HG02943 (cell line): Measurements from ENCODE around the gene HOXC12.

Experiments
- ATAC-seq: cut with Tn5 transposase; IDR thresholded peaks from one replicate; pipeline ENCODE4 v1.9.1; 2021; ENCODE audit warnings: mild to moderate bottlenecking, low read depth, moderate library complexity; ENCODE audit not compliant: unreplicated experiment

HOXC12 gene

DNA sequence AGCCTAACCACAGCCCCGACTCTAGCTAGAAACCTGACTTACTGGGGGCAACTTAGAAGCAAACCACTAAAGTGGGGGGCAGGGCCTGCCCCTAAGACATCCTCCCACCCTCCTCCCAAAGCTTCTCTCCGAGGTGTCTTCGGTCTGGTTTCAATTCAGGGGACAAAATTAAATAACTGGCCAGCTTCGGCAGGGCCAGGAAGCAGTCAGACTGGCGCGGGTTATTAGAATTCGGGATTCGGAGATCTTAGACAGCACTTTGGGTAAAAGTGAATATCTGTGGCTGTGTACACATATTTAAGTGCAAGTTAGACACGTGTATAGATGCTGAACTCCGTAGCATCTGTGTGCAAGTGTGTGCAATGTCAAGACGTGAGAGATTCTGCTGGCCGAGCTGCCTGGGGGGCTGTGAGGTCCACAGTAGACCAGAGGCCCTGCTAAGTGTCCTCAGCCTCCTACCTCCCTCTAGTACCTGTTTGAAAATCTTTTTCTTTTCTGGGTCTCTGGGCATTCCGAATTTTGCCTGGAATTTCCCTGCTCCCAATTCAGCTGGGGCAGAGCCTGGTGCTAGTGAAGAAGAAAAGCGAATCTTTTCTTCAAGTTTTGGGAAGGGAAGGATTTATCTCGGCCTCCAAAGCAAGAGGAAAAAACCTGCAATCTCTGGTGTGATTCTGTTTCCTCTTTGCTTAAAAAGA is 26.2 kb downstream of the HOXC12 start:
- no peak for ATAC-seq

DNA sequence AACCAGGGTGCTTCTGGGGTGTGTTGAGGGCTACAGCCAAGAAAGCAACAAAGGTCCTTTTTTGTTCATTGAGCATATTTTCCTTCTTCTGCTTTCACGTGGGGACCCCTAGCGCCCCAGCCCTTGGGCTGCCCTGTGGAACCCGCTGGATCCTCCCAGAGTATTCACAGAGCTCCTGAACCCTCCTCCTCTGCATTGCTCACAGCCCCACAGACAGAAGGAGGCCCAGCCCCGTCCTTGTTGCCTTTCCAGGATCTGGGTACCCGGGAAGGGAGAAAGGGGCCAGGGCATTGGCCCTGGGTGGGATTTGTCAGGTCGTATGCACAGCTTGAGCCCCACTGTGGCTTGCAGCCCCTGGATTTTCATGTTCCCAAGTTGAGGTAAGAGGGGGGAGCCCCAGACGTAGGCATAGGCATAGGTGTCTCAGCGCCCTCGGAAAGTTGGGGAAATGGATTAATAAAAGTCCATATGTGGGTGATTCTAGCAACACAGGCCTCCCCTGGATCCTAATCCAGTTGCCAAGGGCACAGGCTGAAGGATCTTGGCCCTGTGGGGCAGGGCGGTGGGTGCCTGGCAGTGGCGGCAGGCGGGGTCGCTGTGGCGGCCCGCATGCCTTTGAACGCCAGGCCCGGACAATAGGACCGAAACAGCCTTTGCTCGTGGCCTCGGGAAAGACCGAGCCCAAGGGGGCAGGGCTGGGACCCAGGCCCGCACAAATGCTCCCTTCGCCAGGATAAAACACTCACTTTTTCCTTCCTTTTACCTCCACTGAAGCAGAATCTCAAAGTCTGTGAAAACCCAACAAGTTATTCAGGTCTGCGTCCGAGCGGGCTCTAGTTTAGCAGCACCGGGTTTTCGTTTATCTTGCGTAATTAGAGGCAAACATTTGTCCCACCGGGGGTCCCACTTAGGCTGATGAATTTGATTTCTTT is 27.2 kb downstream of the HOXC12 start:
- no peak for ATAC-seq

DNA sequence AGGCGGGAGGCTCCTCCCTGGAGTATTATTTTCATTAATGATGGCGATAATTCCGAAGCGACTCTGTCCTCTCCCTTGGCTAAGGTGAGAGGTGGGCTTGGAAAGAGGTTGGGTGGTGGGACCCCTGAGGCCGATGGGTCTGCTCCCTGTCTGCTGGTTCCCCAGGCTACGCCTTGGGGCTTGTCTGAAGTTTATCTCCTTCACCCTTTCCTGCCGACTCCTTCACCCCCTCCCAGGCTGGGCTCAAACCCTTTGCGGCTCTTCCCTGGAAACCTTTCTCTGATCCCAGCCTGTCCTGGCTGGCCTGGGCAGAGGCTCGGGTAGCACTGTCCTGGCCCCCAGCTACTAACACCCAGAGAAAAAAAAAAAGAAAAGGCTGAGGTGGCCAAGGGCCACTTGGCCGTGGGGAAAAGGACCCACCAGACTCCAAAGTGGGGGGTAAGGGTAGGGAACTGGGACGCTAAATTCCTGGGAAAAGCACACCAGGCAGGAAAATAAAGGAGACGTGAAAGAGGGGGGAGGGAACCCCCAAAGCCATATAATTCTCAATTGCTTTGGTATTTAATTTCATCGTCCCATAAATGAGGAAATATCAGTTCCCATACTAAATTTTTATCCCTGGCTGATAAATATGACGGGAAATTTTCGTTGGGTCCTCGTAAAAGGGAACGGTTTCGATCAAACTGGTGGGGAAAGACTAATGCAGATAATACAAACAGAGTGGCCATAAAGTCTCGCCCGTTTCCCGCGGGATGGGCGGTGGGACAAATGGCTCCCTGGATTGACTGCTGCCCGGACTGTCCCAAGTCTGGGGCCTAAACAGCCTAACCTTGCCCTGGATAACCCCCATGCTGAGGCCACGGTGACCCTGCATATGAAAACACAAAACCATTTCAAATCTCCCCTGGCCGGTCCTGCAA is 28.2 kb downstream of the HOXC12 start:
- ATAC-seq, result no peak

DNA sequence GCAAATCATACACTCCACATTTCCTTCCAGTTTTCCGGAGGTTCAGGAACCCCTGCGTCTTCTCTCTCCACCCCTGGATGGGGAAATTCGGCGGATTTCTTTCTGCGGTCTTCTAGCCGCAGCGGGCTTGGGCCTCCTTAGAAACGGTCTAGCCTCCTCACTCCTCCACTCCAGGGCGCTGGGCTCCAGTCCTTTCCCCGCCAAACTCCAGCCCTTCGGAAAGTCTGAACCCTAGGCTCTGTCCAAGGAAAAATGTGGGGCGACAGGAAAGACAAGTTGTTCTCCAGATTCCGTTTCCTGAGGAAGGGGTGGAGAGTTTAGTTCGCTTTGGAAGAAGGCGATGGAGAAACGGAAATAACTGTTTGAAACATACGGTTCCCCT is 28.9 kb downstream of the HOXC12 start:
- ATAC-seq, result no peak

DNA sequence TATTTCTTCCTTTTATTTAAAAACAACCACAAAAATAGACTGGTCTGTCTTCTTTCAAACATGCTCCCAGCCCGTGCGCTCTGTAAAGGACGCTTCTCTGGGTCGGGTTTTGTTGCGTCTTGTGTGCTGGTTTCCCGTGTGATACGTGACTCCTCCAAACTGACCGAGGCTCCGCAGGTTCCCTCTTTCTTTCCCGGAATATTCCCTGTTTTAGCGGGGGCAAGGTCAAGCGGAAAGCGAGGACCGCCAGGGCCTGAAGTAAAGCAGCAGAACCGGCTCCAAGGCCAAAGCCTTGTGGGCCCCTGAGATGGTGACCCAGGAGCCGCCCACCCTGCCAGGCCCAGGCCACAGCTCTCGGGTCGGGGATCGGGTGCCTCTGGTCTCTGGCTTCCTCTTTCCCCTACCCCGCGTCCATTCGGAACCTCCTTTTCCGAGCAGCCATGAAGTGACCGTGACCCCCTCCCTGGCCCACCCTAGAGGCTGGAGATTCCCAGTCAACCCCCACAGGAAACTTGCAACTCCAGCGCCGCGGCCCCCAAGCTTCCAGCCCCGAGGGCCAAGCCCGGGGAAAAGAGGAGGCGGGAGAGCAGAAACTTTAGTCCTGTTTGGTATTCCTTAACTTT is 29.4 kb downstream of the HOXC12 start:
- ATAC-seq, result no peak

DNA sequence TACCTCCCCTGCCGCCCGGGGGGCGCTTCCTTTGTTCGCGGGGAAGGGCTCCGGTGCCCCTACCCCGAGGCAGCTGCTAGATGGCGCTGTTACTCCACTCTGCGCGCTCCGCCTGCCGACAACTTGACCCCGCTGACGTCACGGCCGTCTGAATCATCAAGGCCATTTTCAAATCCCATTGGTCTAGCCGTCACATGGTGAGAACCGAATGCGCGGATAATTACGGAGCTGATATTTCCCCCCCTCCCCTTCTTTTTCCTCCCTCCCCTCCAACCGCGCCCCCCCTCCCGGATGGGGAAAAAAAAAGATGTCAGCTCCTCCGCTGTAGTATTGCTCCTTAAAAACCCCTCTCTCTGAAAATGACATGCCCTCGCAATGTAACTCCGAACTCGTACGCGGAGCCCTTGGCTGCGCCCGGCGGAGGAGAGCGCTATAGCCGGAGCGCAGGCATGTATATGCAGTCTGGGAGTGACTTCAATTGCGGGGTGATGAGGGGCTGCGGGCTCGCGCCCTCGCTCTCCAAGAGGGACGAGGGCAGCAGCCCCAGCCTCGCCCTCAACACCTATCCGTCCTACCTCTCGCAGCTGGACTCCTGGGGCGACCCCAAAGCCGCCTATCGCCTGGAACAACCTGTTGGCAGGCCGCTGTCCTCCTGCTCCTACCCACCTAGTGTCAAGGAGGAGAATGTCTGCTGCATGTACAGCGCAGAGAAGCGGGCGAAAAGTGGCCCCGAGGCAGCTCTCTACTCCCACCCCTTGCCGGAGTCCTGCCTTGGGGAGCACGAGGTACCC is 30.4 kb downstream of the HOXC12 start, which contains the start of gene HOXC10:
Gene HOXC10, plus strand, starts transcription at position 246 of the 791 bp plus-strand sequence. Its CDS starts 114 bp downstream, at position 360.
- ATAC-seq, result no peak

DNA sequence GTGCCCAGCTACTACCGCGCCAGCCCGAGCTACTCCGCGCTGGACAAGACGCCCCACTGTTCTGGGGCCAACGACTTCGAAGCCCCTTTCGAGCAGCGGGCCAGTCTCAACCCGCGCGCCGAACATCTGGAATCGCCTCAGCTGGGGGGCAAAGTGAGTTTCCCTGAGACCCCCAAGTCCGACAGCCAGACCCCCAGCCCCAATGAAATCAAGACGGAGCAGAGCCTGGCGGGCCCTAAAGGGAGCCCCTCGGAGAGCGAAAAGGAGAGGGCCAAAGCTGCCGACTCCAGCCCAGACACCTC is 30.9 kb downstream of the HOXC12 start:
- no peak for ATAC-seq

DNA sequence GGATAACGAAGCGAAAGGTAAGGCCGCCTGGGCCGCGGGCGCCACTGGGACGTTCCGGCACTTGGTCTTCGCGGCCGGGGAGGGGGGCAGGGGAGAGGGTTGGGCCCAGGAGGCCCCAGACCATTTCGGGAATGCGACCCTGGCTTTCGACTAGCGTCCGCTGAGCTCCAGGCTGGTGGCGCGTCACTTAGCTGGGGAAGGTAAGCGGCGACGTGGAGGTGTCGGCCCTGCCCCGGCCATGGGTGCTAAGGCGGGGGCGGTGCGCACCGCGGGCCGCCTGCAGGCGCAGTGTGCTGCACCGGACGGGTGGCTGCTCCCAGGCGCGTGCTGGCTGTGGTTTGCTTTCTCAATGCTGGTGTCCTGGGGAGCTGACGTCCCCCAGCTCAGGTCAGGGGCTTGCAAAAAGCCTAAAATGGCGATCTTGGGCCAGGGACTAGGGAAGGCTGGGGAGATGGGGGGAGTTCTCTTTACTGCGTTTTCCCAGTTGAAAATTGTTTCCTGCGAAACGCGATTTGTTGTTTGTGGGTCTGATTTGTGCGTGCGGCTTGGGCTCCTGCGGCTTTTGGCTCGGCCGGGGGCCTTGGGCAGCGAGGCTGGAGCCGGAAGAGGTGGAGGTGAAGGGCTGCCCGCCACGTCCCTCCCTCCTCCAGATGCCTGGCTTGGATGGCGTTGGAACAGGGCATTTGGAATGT is 31.4 kb downstream of the HOXC12 start:
- no peak for ATAC-seq

DNA sequence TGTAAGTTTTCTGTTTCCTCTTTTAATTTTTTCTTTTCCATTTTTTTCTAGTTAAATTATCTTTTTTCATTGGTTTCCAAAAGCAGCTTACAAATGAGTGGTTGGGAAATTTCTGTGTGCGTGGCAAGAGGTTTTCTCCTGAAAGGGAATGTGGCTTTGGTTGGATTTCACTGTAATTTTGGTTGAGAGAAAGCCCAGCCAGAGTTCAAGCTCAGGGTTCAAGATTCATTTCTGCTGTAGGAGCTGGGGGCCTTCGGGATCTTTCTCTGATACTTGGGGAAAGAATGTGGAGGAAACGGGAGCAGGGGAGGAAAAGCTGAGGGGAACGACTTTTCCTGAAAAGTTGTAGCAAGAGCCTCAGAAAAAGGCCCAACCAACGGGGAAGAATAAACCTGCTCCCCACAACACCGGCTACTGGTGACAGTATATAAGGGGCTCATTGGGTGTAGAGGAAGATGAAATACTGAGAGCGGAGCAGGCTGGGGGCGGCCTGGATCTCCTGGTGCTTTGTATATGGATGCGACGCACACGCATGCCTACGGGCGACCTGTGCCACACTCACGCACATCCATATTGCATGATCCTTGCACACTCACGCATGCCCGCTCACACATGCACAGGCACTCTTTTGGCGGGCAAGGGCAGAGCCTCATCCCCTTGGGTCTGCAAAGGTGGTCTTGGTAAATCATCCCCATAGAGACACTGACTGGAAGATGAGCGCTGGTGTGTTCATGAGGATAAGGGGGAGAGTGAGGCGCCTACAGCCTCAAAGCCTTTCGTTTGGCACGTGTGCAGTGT is 32.2 kb downstream of the HOXC12 start:
- ATAC-seq, result no peak

DNA sequence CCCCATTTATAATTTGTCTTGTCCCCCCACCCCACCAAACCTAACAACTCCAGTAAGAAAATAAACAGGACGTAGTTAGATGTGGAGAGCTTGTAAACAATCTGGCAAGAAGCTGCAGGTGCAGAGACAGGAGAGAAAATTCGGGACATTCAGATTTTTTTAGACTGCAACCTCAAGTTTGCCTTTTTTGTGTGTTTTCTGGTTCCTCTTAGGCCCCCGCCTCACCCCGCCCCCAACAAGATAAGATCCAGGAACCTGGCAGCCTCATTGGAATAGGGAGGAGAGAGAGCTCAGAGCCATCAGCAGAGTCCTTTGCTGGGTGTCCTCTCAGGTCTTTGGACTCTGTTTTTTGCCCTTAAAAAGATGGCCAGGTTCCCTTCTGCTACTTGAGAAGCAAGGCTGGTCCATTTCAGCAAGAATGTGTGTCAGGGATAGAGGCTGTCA is 33.1 kb downstream of the HOXC12 start:
- ATAC-seq, result no peak

DNA sequence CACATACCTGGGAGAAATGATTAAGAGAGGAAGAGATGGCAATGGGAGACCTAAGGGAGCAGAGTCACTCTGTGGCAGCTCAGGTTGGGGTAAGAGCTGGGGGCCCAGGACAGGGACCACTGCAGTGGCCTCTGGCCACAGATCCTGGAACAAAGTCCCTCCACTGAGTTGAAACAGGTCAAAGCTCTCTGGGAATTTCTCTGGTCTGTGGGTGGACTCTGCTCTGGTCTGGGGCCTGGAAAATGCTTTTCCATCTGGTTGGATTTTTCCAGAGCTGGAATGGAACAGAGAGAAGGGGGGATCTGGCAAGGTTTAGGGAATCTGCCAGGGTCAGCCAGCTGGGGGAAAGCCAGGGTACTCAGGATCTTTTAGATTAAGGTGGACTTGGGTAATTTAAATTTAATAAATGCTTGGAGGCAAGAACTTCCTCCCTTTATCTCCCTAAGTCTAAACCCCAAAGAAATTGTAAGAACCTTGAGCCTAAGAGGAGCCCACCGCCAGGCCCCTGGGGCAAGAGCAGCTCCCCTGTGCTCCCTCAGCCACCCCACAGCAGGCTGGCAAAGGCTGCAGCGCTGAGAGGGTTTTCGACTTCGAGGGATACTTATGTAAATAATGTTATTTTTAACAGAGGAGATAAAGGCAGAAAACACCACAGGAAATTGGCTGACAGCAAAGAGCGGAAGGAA is 34.0 kb downstream of the HOXC12 start:
- ATAC-seq, result no peak

DNA sequence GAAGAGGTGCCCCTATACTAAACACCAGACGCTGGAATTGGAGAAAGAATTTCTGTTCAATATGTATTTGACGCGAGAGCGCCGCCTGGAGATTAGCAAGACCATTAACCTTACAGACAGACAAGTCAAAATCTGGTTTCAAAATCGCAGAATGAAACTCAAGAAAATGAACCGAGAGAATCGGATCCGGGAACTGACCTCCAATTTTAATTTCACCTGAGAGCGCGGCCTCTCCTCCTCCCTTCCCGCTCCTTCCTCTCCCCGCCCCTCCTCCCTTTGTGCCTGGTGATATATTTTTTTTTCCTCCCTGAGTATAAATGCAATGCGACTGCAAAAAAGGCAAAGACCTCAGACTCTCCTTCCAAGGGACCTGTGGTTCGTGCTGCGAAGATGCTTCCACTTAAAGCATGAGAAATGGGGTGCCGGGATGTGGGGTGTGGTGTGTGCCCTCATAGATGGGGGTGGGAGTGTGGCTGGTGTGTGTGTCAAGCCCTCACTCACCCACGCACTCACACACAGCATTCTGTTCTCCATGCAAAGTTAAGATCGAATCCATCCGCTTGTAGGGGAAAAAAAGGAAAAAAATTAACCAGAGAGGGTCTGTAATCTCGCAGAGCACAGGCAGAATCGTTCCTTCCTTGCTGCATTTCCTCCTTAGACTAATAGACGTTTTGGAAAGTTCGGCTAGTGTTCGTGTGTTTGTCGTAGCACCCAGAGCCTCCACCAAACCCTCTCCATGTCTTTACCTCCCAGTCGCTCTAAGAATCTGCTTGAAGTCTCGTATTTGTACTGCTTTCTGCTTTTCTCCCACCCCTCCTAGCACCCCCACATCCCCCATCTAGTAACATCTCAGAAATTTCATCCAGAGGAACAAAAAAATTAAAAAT is 34.8 kb downstream of the HOXC12 start:
- ATAC-seq, result no peak

DNA sequence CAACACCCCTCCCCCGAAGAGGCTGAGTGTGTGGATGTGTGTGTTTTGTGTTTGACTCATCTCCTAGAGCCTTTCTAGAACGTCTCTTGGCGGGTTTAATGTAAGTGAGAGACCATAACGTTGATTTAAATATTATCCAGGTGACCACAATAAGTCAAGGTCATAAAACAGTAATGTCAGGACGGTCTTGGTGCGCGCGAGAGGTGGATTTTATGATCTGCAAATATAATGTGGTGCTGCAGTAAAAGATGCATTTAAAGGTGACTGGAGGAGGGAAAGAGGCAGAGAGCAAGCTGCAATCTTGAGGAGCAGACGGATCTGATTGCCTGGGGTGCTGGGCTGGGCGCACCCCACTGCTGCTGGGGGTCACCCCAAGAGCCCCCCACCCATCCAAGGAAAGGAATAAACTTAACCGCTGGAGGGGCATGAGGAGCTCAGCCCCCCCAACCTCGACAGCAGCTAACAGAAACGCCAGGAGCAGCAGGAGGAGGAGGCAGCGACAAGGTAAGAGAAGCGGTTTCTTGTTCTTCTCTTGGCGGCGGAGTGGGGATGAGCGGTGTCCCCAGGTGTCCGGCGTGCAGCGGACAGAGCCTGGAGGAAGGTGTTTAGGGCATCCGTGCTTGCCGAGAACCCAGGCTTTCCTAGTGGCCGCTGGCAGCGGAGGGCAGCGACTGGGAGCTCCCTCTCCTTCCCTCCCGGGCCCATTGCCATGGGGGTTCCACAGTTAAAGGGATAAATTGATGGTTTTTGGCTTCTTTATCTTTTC is 35.8 kb downstream of the HOXC12 start:
- no peak for ATAC-seq

DNA sequence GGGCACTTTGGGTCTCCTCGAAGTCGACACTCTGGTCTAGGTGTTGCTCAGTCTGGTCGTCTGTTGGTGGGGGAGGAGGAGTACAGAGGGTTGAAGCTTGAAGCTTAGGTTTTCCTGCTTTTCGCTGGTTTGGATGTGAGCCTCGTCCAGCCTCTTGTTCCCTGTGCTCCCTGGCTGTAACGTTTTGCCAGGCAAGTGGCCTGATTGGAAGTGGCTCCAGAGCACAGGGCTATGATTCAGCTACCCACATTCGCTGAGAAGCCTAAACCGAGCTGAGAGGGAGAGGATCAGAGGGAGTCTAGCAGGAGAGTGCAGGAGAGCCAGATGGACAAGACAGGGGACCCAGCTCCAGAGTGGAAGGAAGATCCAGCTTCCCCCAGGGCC is 36.4 kb downstream of the HOXC12 start:
- ATAC-seq, result no peak

DNA sequence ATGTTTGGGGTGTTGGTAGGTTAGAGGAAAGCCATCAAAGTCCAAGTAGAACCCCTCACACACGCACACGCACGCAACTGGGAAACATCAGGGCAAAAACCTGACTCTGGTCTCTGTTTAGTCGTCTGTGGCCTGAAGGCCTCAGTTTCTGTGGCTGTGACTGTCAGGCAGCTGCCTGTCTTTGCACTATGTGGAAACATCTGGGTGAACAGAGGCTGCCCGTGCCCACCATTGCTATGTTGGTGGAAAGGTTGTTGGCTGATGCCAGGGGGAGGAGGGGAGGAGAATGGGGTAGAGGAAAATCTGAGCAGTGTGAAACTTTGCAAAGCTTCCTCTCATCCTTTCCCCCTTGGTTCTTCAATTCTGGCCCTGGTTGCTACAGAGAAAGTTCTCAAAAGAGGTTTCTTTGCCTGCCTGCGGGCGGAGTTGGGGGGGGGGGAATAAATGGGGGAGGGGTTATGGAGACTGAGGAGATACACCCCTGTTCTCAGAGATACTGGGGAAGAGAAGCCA is 37.7 kb downstream of the HOXC12 start:
- ATAC-seq, result no peak
